ENCODE results near the gene FBXL7.

FBXL7 gene

DNA sequence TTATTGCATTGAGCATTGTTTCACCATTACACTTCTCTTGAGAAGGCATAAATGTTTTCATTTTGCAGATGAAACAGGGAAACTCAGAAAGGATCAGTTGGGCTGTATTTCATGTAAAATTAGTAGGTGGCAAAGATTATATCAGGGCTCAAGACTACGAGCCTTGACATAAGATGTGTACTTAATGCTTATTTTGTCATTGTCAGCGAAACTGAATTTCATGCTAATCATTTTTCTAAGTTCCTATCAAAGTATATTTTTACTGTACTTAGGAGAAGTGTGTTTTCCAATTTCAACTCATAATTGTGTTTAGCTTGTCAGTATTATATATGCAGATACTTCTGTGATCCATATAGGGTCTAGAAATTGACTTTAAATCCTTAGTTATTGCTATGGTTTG, 123.8 kb downstream of the FBXL7 start:
- no peak for DNase-seq

DNA sequence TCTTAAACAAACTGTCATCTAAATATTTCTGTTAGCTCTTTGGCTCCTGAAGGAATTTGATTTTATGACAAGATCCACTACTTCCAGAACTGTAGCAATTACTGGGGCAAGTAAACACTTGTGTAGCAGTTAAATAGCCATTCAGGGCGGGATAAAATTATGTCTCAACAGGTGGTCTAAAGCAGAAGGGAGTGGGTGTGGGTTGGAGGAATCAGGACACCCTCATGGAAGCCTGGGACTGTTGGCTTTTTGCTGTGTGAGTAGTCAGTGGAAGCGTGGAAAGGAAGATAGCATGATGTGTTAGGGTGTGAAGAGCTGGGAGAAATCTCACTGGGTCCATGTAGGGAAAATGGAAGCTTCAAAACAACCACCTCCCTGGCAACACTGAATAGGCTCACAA, 127.1 kb downstream of the FBXL7 start:
- DNase-seq: no peak

DNA sequence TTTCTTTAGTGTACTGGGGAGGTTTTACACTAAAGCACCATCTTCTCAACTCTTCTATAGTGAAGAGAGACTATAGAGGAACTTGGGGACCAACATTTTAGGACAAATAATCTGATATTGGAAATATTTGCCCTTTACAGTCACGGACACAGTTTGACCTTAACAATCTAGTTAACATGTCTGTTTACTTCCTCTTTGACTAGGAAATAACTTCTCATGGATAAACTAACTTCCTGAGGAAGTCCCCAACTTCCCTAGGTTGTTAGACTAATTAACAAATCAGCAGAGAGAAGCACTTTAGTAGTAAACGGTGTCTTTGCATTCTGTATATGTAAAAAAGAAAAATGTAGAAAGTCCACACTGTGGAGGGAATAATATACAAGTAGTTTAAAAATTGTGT, 127.7 kb downstream of the FBXL7 start:
- DNase-seq: no peak

DNA sequence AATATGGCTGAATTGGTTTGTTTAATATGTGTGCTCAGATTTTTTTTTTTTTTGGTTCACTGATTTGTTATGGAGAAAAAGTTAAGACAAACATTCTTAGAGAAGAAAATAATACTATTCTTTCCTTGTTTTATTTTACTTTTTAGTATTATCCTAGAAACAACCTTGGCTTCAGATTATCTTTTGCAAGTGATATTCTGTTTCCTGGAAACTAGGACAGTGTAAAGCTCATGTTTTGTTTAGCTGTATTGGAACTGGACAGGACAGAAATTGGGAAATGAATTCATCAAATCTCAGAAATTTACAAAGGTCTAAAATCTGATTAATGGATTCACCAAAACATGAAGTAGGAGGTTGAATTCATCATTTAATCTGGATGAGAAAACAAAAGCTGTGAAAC, 130.5 kb downstream of the FBXL7 start:
- no peak for DNase-seq

DNA sequence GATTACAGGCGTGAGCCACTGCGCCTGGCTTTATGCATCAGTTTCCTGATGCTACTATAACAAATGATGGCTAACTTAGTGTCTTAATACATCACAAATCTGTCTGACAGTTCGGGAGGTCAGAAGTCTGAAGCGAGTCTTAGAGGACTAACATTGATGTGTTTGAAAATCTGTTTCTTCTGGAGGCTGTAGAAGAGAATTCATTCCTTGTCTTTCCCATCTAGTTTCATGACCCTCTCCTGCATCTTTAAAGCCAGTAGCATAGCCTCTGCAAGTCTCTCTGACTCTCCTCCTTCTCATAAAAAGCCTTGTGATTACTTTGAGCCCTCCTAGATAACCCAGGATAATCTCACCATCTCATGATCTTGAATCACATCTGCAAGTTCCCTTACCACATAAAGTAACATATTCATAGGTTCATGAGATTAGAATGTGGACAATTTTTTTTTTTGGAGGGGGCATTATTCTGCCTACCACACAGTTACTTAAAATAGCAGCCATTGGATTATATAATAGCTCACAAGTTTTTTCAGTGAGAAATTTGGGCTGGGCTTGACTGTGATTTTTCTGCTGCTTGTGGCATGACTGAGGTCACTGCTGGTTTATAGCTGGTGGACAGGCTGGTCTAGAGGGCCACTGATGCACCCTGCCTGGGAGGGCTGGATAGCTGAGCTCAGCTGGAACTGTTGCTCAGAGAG, 134.8 kb downstream of the FBXL7 start:
- DNase-seq: no peak

DNA sequence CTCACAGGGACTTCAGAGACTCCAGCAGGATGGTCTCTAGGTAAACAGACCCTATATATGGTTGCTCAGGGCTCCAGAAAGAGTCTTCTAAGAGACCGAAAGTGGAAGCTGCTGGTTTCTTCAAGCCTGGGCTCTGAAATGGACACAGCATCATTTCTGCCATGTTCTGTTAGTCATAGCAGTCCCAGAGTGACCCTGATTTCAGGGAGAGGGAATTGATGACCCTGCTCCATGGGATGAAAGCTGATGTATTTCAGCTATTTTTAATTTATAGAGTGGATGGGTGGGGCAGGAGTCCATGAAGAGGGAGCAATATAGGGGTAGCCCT, 135.3 kb downstream of the FBXL7 start:
- no peak for DNase-seq

DNA sequence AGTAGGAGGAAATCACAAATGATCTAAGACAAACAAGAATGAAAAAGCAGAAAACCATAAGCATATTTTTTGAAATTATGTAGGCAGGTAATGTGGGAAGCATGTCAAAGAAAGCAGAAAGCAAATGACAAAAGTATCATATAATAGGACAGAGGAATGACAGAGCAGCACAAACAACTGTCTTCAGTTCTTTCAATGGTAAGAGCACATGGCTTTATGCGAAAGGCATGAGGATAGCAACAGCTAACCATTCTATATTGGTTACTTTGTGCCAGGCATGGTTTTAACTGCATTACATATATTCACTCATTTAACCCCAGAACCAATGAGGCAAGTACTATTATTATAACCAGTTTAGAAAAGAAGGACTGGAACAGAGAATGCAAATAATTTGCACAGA, 137.4 kb downstream of the FBXL7 start:
- DNase-seq: no peak

DNA sequence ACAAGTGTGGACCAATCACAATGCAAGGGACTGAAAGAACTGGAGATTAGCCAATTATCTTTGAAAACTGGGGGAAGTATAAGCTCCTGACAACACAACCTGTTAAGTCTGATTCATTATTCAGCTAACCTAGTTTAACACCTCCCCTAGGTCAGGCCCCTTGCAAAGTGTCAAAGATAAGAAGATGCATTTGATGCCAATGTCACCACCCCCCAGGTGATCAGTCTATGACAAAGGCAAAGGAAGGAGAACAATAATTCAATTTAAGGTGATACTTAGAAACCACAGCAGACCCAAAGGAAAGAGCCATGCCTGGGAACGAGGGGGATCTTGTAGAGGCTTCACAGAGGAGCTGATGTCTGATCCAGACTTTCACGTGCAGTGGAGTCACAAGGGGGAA, 137.9 kb downstream of the FBXL7 start:
- no peak for DNase-seq

DNA sequence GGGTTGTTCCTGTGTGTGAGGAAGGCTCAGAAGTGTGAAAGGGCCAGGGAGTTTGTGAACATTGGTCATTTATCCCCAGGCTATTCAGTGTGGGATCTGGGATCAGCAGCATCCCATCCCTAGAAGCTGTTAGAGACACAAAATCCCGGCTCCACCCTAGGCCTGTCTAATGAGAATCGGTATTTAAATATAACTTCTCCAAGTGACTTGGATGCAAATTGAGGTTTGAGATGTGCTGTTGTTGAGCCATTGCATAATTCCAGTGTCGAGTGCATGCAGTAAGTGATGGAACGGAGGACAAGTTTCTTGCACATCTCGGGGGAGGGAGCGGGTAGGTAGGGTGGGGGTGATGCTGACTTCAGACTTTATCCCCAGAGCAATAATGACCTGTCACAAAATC, 138.3 kb downstream of the FBXL7 start:
- DNase-seq: no peak

DNA sequence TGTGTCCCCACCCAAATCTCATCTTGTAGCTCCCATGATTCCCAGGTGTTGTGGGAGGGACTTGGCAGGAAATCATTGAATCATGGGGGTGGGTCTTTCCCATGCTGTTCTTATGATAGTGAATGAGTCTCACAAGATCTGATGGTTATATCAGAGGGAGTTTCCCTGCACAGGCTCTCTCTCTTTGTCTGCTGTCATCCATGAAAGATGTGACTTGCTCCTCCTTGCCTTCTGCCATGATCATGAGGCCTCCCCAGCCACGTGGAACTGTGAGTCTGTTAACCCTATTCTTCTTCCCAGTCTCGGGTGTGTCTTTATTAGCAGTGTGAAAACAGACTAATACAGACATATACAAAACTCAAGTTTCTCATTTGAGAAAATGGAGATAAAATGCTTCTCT, 139.3 kb downstream of the FBXL7 start:
- DNase-seq: no peak

DNA sequence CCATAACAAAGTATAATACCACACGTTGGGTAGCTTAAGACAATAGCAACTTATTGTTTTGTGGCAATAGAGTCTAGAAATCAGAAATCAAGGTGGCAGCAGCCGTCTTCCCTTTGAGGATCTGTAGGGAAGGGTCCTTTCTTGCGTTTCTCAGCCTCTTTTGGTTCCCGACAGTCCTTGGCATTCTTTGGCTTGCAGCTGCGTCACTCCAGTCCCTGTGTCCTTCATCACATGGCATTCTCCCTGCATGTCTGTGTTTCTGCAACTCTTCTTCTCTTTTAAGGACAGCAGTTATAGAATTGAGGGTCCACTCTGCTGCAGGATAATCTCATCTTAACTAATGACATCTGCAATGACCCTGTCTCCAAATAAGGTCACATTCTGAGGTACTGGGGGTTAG, 140.1 kb downstream of the FBXL7 start:
- no peak for DNase-seq

DNA sequence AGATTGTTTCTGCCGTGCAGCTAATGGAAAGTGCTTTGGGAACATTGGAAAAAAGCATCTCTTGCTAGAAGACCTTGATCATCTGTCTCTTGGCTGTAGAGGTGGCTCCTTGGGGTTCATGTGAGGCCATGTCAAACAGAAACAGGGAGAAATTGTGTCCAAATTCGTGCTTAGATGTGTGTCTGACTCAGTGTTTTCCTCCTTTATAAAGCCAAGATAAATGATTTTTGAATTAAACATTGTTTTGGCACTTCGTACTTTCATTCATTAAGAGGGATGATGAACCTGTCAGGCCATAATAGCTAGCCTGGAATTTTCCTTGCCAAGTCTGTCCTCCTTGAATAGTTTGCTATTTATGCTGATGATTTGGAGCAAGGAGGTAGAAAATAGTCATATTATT, 143.8 kb downstream of the FBXL7 start:
- DNase-seq: no peak

DNA sequence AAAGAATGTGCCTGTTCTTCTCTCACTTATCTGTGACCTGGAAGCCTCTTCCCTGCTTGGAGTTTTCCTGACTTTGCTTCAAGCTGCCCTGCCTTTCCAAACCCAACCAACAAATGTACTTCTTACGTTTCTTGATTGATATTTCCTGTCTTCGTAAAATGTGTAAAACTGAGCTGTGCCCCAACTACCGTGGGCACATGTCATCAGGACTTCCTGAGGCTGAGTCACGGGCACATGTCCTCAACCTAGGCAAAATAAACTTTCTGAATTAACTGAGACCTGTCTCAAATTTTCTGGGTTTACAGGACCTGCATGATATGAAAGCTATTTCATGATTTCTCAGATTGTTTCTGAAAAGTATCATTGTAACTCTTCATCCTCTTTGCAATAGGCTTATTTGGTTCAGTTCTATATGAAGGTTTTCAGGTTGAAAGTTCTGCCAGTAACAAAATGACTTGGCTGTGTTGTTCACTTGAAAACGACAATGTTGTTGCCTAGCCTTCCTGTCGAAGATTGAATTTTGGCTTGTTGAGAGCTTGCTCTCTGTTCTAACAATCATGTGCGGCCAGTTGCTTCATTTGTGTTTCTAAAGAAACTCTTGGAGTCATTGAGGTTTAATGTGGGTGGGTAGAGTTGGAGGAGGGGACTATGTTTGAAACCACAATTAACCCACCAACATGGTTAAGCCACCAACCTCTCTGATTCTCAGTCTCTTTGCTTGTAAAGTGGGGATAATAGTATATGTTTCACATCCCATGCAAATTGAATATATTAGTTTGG, 145.6 kb downstream of the FBXL7 start:
- DNase-seq: no peak

DNA sequence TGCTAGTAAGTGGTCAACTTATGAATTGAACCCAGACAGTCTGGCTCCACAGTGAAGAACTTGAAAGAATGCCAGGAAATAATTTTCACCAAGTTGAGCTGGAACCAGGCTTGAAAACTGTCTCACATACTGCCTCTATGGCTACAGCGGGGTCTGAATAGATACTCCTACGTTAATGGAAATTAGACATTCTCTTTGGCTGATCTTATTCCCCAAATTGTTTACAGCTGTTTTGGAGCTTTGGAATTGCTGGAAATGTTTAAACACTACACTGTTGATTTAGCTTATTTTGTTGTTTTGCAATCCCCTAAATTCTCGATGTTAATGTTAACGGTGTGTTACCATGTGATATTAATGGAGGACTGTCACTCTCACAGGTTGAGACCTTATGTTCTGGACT, 146.4 kb downstream of the FBXL7 start:
- DNase-seq: no peak

DNA sequence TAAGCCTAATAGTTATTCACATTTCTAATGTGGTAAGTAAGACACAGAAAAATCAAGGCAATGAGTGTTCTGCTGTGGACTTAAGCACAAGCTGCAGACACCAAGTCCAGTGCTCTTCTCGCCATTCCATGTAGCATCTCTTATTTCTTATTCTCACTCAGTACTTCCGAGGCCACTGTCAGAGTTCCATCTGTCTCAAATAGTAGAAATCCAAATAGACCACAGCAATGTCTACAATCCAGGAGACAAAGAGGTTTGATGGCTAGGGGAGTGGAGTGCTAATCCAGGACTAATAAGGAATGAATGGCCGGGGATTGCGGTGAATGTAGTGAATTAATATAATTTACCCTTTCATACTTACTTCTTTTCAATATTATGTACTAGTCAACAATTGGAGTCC, 147.3 kb downstream of the FBXL7 start:
- DNase-seq: no peak

DNA sequence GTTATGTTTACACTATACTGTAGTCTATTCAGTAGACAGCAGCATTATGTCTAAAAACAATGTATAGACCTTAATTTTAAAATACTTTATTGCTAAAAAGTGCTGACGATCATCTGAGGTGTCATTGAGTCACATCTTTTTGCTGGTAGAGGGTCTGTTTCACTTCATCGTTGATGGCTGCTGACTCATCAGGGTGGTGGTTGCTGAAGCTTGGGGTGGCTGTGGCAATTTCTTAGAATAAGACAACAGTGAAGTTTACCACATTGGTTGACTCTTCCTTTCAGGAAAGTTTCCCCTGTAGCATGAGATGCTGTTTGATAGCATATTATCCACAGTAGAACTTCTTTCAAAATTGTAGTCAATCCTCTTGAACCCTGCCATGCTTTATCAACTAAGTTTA, 150.3 kb downstream of the FBXL7 start:
- DNase-seq: no peak

DNA sequence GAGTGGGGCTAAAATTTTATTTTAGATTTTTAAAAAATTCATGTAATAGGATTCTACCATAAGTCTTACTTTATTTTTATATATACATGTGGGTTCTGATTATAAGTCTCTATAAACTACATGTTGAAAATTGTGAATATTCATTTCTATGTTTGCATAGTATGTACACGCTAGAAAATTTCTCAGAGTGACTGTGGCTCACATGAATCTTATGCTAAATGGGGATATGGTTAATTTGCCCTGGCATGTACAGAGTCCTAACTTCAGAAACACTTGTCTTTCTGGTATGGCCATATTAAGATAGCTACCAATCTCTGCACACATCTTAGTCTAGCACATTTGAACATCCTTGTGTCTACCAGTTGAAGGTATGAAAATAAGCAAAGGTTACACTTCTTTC, 154.8 kb downstream of the FBXL7 start:
- DNase-seq: no peak

DNA sequence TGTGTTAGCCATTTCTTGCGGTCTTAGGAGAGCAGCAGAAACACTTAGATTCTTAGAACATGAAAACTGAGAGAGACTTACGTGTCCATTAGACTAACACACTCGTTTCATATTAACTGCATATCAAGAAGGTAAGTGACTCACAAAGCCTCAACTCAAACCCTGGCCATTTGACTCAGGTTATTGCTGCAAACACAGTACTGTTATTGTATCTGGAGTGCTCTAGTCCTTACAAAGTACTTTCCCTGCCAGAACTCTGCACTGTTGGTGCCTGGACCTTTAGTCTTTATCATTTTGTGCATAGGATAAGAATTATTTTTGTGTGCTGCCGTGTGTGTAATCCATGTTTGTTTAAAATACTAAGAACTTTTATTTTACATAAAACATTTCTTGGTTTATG, 155.7 kb downstream of the FBXL7 start:
- DNase-seq: no peak

DNA sequence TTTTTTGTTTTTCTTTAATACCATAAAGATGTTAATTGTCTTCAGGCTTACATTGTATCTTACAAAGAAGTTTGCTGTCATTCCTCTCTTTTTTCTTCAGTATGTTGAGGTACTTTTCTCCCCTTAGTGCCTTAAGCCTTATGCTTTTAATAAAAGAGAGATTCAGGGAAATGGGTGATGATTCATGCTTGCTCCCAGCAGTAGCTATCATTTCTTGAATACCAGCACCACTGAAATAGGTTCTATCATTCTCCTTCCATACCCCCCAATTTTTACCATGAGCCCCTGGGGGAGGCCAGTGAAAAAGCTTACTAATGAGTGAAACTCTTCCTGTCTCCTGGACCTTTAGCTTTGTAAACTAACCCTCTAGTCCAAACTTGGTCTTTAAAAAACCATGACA, 165.0 kb downstream of the FBXL7 start:
- no peak for DNase-seq

DNA sequence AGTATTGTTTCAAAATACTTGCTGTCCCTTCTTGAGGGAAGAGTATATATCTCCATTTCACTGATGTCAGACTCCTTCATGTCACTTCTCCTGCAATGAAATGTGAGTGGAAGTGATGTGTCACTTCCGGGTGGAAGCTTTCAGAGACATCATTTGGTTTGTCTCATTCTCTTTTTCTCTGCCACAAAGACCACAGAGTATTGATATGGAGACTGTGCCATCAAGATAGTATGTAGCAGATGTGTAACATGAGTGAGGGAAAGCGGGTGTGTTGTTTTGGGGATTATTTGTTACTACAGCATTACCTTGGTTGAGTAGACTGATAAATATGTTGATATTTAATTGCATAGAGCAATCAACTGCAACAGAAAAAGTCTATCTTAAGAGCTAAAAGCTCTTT, 169.8 kb downstream of the FBXL7 start:
- no peak for DNase-seq

DNA sequence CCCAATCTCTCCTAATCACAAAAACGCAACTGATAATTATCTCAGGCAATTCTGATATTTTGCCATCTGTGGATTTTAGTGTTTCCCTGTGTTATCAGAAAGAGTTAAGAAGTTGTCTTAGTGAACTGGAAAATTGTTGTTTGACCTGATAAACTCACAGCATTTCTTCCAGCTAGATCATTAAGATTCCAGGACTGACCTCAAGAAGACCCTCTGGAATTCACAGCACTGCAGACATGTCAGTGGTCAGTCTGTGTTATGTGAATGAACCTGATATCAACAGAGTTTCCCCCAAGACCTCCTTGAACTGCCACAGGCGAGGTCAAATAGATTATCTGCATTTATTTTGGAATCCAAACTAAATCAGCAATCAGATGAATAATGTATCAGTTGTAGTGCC, 174.7 kb downstream of the FBXL7 start:
- no peak for DNase-seq

DNA sequence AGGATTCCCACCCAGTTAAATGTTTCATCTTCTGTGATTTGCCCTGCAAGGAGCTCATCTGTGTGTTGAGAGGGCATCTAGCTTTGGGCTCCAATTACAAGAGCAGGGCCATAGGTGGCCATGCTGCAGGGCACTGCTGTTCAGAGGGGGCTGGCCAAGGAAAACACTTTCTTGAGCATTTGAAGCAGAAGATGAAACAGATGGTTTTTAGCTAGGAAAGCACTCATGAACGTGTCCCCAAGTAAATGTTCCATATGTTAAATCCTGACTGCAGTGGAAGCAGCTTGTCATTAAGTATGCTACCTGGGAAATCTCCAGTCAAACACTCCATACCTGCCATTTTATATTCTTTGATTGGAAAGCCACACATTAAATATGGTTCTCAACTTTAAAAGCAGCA, 176.6 kb downstream of the FBXL7 start:
- no peak for DNase-seq

DNA sequence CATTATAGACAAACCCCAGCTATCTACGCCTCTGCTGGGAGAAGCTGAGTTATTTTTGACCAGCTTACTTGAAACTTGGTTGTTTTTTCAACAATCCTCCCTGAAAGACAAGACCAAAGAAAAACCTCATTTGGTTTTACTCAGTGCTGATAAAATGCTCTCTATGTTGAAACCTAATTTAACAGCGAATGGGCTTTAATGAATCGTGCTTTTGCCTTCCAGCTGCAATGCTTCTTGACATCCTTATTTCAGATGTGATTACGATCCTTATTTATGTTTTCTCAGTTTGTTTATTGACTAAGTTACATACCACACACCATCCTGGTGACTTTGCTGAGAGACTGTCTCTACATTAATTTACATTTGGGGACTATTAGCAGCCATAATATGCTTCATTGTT, 179.2 kb downstream of the FBXL7 start:
- DNase-seq: no peak

DNA sequence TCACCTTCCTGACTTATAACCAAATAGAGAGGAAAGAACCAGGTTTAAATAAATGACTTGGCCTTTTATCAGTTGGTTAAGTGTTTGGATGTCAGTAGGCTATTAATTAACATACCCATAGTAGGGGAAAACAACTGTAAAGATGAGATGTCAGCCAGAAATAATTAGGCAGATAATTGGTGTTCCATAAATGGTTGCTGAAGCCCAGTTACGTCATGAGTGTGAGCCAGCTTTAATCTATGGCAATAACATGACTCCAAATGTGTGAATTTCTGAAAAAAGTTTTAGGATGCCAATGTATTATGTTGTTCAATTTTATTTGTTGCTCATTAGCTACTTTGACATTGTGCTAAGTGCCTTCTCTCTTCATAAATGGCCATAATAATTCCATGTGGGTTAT, 180.5 kb downstream of the FBXL7 start:
- DNase-seq: no peak

DNA sequence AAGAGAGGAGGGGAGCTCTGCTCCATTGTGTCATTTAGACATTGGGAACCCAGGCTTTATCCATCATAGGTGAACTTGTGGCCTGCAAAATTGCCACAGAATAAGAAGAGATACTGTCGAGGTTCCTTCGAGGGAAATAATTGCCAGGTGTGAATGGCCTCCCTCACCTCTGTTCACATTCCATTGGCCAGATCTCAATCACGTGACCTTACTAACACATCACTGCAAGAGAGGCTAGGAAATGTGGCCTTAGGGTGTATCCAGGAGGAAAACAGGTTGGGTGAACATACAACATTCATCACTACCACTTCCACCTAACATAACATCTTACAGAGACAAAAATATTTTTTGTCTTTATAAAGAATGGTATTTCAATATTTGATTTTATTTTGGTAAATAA, 182.1 kb downstream of the FBXL7 start:
- DNase-seq: no peak
